ENCODE results near the gene CYSRT1.
A peak's percentile ranks its signal among the peaks of the same experiment; 100 is the strongest.

The CYSRT1 gene

DNA sequence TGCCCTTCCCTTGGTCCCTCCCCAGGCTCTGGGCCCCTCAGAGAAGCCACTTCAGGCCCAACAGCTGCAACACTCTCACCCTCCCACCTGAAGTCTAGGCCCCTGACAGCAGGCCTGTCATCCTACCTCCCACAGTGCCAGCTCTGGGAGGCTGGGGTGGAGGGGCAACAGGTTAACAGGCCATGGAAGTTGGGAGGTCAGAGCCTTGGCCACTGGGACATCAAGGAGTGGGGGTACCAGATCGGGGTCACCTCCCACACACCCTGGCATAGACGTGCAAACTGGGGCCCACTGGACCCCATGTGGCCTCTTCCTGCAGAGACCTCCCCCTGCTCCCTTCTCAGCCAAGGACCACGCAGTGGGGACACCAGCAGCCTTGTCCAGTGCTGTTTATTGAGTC lies 33.7 kb upstream of the CYSRT1 start:
- no peak for DNase-seq

DNA sequence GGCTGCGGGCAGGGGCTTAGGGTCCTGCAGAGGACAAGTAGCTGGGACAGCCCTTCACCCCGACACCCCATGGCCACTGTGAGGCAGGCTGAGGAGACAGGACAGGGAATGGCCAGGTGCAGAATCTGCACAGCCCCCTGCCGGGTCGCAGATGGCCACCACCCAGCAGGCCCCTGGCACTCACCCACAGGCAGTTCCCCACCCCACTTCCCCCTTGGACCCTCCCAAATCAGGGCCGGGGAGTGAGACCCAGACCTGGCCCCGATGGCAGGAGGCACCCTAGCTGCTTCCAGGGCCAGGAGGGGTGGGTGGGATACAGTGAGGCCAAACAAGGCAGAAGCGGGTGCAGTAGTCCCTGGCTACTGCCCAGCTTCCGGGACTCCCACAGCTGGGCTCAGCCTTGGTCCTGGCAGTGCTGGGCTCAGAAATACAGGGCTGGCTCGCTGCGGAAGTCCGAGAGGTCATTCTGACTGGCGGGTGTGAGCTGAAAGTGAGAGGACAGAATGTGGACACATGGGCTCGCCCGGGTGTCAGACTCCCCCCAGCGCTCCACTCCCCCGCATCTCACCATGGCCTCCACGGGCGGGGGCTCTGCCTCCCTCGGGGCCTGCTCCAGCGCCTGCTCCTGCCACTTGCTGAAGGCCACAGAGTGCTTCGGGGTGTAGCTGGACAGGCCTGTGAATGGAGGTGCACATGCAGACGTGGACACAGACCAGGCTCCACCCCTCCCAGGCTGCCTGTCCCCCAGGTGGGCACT lies 33.1 kb upstream of the CYSRT1 start:
- DNase-seq = no peak

DNA sequence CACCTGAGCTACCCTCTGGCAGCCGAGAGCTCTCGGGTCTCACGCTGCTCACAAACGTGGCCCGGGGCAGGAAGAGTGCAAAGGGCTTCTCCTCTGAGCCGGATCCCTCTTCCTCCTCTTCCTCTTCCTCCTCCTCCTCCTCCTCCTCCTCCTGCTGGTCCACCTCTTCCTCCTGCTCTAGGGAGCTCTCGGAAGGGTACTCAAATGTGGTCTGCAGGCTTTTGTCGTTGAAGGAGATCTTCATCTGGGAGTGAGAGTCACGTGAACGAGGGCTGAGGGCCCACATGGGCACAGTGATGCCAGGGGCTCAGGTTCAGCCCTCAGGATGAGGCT lies 32.6 kb upstream of the CYSRT1 start:
- DNase-seq = no peak

DNA sequence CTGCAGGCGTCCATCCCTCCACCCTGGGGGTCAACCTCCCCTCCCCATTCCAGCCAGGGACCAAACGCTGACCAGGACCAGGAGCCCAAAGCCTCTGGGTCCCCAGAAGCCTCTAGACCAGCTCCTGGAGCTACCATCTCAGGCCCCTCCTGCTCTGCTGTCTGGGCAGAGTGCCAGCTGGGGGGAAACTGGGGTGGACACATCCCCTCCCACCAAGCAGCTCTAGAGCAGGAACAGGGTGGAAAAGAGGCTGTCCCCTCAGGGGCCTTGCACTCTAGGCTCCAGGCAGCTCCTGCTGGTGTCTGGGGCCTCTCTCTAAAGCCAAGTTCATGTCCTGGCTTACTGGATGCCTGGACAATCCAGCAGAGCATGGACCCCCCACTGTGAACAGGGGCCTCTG lies 32.1 kb upstream of the CYSRT1 start:
- no peak for DNase-seq

DNA sequence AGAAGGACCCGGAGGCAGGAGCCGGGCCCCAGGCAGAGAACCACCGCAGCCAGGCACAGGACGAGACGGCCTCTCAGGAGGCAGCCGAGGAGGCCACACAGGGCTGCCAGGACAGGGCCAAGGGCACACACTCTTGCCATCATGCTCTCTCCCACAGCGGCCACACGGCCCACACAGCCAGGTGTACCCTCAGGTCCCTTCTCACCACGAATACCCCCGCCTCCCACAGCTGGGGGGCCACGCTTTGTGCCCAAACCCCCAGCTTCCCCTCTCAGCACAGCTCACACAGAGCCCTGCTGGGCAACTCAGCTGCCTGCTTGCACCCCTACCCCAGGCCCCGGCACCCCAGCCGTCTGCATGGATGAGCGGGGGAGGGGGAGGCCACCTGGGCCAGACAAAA lies 31.2 kb upstream of the CYSRT1 start:
- DNase-seq = no peak

DNA sequence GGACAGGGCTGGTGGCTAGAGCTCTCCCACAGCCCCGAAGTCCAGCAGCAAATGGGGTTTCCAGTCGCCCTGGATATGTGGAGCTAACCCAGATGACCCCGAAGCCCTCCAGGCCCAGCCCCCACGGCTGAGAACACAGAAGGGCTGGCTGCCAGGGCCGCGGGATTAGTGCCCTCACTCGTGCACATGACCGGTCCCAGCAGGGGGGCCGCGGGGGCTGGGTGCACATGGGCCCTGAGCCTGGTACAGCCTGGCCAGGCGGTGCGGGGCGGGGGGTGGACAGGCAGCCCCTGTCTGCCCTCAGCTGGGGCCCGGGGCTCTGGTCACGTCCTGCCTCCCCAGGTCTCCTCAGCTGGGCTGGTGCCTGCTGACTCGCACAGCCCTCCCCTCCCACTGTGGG lies 30.6 kb upstream of the CYSRT1 start:
- DNase-seq = no peak

DNA sequence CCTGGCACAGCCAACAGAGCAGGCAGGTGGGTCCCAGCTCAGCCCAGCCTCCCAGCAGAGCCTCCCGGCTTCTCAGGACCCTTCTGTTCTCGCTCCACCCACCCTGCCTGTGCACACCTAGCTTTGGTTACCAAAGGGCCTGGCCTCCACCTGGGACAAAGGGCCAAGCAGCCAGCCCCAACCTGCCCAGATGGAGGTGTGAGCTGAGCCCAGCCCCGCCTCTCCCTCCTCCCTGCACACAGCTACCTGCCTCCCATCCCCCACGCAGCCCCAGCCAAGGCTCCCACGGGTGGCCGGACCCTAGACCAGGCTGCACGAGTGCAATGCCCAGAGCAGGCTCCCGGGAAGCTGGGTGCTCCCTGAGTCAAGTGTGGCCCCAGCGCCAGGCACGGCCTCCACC lies 30.1 kb upstream of the CYSRT1 start:
- no peak for DNase-seq

DNA sequence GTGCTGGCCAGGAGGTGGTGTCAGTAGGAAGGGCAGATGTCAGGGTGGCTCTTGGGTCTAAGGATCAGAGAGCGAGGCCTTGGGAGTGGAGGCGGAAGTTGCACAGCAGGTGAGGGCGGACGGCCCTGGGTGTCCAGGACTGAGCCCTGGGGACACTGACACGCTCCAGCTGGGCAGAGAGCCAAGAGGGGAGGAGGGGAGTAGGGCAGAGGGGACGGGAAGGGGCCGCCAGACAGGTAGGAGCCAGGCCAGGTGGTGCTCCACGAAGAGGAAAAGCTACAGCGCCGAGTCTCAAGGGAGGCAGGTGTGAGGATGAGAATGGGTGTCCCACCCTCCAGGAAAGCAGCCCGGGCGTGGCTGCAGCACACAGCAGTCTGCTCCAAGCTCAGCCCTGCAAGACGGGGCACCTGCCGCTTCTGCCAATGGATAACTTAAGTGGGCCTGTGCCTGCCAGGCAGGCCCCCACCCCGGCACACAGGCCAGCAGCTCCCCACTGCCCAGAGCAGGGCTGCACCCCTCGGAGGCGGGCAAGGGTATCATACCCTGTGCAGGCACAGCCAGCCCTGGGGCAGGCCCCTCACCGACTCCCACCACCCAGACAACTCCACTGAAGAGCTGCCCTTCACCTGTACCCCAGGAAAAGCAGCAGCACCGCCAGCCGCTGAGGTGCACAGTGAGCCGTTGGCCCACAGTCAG lies 29.3 kb upstream of the CYSRT1 start:
- no peak for DNase-seq

DNA sequence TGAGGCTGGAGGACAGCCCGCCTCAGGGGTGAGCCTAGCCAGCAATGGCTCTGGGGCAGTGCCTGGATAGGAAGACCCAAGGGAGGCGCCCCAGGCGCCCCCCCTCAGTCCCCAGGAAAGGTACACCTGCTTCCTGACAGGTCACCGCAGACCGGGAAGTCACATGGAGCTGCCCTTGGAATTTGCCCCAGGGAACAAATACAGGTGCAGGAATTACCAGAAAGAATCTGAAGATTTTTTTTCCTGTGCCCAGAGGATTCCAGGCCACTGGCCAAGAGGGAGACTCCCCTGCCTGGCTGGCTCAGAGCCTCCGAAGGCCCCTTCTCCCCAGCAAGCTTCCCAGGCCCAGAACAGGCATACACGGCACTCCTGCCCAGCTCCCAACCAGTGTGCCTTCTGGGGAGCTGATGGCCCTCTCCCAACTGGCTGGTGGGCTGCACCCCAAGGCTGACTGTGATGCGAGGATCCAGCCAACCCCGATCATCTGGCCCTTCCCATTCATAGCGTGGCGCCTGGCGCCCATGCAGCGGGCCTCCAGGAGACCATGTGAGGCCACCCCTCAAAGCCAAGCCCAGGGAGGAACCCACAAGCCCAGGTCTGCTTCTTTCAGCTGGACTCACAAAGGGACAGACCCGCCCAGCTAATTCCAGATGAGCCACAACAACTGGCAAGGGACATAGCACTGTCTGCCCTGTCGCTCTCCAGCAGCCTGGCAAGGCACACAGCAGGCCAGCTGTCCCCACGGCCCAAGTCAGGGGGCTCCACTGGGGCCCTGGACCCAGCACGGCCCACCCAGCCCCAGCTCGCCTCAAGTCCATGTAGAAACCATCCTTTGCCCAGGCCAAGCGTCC lies 26.7 kb upstream of the CYSRT1 start:
- no peak for DNase-seq

DNA sequence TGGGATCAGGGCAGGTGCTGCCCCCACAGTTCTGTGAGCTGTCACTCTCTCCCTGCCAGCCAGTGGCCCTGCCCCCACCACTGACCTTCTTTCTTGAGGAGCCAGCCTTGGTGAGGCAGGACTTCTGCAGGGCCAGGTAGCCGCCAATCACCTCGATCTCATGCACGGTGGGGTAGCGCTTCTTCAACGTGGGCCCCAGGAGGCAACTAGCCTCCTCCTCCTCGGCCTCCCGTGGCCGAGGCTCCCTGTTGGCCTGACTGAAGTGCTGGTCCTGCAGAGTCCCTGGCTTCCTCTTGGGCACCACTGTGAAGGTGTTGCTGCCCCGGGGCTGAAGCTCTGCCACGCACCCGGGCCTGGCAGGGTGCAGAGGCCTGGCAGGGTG lies 26.1 kb upstream of the CYSRT1 start:
- DNase-seq = no peak

DNA sequence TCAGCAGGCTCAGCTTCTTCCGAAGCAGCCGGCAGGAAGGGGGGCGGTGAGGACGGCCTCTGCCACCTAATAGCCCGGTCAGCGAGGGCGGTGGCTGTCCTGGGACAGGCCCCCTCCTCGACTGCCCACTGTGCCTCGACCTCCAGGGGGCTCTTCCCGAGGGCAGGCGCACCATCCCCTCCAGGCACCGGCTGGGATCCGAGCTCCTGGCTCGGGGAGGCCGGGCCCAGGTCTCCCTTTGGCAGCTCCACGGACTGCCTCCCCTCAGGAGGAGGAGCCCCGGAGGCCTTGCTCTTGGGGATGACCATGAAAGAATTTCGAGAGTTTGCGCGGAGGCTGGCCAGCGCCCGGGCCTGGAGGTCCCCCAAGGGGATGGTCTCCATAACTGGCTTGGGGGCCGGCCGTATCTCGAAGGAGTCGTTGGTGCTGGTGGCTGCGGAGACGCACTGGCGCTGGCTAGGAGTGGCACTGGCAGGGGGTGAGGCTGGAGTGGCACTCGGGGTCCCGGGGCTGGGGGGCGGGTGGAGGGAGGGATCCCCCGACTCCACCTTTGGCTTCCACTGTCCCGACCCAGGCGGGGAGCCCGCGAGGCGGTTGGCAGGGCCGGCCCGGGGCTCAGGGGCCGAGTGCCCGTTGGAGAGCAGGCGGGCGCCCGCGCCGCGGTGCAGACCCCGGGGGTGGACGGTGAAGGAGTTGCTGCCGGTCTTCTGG lies 25.4 kb upstream of the CYSRT1 start:
- DNase-seq = no peak

DNA sequence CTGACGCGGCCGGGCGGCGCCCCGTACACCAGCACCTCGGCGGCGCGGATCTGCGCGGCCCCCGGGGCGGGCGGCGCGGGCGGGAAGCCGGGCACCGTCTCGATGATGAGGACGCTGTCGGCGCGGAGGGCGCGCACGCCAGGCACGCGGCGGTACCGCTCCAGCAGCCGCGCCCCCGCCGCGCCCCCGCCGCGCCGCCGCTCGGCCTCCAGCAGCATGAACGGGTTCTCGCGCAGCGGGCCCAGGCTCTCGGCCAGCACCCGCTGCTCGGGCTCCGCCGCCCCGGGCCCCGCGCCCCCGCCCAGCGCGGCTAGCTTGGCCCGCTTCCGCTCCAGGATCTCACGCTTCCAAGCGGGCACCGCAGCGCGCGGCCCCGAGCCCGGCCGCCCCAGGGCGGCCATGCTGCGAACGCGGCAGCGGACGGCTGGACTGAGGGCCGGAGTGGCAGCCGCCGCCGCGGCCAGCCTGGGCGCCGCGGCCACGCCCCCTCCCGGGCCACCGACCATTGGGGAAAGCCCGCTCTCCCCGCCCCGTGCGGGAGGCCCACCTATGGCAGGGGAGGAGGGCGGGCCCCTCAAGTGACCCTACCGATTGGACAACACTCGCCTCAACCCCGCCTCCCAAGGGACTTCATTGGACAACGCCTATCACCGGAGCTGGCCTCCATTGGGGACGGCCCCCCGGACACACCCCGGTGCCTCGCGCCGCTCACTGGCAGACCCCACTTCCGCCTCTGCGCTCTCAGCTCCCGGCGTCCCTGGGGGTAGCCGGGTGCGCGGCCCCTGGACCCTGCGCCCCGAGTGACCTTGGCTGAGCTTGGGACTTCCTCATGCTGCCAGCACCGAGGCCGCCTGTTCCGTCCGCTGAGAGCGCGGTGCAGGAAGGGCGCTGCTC lies 24.4 kb upstream of the CYSRT1 start, which contains the start of gene TPRN:
TPRN (minus strand) TSS at position 431 of the 894 bp plus-strand sequence; CDS start at position 401, 30 bp downstream.
- peak; percentile 89 for DNase-seq

DNA sequence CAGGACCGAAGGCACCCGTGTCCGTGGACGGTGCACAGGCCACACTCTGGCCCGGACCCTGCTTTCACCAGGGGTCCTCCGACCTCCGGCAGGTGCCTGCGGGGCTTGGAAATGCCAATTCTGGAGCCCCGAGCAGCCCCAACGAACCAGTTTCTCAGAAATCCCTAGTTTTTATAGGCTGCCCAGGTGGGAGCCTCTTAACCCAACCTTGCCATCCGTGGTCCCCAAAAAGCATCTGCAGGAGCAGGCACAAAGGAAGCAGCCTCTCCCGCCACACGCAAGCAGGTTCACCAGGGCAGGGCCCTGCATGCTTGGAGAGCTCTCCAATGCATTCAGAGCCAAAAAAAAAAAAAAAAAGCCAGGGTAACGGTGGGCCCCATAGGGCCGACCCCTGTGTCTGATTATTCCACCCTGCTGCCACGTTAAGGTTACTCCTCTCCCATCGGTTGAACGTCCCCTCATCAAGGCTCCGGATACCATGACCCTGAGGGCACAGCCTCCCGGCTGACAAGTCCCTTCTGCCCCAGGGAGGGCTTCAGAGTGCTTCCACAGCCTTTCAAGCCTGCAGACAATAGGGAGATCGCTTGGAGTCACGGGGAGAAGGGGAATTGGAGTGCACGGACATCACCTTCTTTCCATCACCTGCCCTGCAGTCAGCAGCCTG lies 23.6 kb upstream of the CYSRT1 start:
- no peak for DNase-seq

DNA sequence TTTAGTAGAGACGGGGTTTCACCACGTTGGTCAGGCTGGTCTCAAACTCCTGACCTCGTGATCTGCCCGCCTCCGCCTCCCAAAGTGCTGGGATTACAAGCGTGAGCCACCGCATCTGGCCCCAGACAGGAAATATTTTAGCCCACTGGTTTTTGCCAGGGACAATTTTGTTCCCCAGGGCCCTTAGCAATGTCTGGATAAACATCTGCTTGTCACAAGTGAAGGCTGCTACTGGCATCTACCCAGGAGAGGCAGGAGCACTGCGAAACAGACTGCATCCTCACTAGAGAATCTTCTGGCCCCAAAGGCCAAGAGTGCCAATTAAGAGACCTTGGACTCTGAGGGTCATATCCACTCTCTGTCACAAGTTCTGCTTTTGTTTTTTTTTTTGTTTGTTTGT lies 22.0 kb upstream of the CYSRT1 start:
- DNase-seq = no peak

DNA sequence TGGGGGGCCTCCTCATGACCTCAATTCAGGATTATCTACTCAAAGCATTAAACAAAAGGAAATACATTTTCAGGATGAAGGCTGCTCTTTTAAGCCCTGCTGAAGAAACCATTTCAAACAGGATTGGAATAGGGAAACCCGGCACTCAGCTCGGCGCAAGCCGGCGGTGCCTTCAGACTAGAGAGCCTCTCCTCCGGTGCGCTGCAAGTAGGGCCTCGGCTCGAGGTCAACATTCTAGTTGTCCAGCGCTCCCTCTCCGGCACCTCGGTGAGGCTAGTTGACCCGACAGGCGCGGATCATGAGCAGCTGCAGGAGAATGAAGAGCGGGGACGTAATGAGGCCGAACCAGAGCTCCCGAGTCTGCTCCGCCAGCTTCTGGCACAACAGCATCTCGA lies 20.2 kb upstream of the CYSRT1 start:
- no peak for DNase-seq

DNA sequence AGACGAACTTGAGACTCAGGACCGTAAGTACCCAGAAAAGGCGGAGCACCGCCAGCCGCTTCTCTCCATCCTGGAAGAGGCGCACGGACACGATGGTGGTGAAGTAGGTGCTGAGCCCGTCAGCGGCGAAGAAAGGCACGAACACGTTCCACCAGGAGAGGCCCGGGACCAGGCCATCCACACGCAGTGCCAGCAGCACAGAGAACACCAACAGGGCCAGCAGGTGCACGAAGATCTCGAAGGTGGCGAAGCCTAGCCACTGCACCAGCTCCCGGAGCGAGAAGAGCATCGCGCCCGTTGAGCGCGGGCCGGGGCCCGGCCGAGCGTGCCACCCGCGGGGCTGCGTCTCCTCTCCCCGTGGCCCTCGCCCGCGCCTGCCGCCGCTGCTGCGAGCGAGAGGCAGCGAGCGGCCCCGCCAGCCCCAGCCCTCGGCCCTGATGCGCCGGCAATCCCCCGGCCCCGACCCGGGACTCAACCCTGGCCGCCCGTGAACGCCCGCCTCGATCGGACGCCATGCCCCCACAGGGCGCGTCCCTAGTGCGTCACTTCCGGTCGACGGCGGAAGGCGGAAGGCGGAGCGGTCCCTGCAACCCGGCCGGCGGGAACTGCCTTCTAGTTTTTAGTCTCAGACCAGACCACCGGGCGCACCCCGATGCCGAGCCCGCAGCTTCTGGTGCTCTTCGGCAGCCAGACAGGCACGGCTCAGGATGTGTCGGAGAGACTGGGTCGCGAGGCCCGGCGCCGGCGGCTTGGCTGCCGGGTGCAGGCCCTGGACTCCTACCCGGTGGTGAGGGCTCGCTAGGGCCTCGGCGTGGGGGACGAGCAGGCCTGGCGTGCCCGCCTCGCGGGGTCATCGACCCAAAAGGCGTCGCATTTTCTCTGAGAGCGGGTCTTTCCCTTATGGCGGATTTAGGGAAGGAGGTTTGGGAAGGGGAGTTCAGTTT lies 19.6 kb upstream of the CYSRT1 start, which contains the start of the genes NDOR1 and TMEM203:
NDOR1 (plus strand) TSS at position 575 of the 944 bp plus-strand sequence; CDS start at position 653, 78 bp downstream.
TMEM203 (minus strand) TSS at position 523 of the 944 bp plus-strand sequence; CDS start at position 289, 234 bp downstream.
- DNase-seq = peak; percentile 92

DNA sequence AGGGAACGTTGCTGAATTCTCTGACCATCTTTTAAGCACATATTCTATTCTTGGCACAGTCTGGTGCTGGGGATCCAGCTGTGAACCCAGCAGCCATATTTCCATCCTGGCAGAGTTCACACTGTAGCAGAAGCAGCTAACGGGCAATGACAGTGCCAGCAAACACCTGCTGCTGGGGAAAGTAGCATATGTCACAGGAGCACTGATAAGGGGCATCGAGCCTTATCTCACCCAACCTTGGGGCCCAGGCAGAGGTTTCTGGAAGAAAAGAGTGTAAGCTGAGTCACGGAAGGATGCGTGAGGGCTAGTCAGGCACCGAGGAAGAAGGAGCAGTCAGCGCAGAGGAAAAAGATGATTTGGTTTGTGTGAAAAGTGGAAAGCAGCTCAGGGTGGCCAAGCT lies 18.4 kb upstream of the CYSRT1 start:
- DNase-seq = no peak

DNA sequence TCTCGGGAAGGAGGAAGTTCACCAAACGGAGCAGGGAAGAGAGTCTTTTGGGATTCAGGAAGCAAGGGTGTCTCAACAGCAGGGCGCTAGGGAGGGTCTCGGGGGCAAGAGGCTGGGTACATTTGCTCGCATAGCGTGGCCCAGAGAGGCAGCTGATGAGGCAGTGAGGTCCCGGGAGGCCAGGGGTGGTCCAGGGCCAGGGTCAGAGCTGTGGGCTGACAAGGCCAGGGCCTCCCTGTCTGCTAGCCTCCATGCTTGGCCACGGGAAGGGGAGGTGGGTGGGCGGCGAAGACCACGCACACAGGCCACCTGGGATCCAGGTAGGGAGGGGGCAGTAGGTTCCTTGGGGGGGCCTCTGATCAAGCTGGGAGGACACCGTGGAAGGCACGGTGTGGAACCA lies 13.4 kb upstream of the CYSRT1 start:
- no peak for DNase-seq

DNA sequence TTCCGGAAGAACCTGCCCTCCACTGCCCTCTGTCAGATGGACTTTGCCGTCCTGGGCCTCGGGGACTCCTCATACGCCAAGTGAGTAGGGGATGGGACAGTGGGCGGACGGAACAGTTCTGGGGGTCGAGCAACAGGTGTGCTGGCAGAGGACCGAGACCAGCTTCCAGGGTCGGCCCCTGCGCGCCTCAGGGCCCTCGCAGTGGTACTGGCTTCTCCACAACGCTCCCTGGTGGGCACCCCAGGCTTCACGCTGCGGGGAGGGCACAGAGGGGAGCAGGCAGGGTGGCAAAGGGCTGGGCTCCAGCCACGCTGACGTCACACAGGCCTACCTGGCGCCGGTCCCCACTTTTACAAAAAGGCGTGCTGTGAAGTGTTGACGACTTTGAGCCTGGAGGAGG lies 12.5 kb upstream of the CYSRT1 start:
- DNase-seq = no peak
